AG08396 (cell line): Measurements from ENCODE around the gene POLR3H.
"Not testable (repeated sequence)": the region's sequence is repeated elsewhere in the genome, so short reads cannot be mapped to it uniquely, and the experiment has no call there.

ENCODE experiments used
- DNase-seq: peaks from one replicate; pipeline ENCODE4 v3.0.0; 2012; ENCODE audit warnings: low spot score, mixed read lengths

The POLR3H gene

DNA sequence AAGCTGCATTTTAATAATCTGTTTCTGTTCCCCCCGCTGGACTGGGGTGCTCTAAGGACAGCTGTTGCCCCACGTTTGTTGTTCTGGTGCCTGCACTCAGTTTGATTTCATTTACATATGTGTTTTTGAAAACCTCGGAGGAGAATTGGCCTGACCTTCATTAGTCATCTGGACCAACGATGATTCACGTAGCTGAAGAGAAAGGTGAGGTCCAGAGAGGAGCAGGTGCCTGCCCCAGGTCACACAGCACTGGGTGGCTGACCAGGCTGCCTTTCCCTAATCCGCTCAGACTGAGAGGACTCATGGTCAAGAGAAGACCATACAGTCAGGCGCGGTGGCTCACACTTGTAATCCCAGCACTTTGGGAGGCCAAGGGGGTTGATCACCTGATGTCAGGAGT is 20.3 kb upstream of the POLR3H start:
- no peak for DNase-seq

DNA sequence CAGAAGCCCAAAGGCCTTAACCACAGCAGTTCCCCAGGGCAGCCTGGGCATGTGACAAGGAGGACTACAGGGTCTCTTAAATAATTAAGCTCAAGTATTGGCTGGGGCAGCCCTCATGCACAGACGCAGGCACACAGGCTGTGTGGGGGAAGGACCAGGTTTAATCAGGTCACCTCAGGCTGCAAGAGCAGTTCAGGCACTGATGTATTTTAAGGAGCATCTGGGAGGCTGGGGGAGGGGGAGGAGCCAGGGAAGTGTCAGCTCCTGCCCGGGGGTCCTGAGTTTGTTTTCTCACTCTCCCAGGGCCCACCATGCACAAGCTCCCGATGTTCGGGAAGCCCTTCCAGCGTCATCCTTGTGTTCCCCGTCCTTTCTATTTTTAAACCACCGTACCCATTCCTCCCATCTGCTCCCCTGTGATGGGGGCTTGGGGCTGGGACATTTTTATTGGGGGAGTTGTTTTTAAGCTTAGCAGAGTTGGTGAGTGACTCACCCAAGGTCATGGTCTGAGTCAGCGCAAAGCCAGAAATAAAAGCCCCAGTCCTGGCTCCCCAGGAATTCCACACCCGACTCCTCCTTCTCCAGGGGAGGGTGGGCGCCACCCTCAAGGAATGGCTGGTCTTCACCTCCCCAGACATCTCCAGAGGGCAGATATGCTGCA is 18.9 kb upstream of the POLR3H start:
- DNase-seq = peak; percentile 62

DNA sequence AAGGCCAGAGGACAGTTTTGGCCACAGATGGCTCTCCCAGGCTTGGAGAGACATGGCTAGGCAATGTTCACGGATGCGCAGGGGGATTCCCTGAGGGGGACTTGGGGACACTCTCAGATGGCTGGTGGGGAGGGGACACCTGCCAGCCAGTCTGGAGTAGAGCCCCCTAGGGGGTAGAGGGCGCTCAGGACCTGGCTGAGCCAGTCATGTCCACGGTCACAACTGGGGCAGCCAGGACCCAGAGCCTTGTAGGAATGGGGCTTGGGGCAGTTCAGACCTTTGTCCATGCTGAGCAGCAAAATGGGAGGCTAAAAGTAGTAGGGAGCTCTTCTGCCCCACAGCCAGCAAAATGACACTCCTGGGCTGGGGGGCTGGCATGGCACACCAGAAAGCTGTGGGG is 18.2 kb upstream of the POLR3H start:
- DNase-seq = no peak

DNA sequence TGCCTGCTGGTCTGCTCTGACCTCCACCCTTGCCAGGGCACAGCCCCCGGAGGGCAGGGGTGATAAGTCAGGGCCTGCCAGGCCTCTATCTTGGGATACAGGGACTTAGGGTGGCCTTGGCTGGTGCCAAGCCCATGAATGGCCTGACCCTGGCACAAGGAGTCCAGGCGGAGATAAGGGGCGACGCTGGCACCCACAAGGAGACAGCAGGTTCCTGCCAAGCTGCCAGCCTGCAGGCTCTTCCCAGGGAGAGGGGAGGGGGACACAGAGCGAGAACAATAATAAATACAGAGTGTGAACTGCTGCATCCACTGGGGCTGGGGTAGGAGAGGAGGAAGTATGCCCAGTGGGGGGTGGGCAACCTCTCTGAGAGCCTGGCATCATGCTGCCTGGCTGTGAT is 17.5 kb upstream of the POLR3H start:
- DNase-seq = no peak

DNA sequence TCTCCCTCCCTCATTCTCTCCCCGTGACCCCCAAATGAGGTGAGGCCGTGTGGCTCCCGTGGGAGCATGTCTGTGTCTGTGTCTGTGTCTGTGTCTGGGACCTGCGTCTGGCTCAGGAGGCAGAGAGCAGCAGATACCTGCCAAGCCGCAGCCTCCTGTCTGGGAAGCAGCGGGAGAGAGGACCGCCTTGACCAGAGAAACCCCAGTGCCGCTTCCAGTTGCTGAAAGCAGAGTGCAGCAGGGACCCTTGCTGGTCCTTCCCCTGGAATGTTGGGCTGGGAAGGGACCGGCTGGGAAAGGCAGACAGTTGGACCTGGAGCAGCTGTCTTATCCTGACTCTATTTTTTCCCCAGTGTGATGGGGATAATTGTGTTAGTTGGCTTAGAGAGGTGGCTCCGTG is 17.1 kb upstream of the POLR3H start:
- no peak for DNase-seq

DNA sequence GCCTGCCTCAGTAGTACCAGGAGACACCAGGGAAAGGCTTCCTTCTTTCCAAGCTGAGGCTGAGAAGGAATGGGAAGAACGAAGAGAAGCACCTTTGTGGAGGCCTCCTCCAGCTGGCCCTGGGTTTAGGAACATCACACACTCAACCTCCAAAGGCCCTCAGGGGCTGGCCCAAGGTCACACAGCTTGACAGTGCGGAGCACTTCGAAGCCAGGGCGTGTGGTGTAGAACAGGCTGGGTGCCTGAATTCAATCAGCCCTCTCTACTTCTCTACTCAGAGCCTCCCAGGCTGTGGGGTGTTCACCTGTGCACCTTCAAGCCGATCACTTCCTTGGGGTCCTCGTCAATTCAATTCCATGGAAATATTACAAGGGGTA is 15.8 kb upstream of the POLR3H start:
- no peak for DNase-seq

DNA sequence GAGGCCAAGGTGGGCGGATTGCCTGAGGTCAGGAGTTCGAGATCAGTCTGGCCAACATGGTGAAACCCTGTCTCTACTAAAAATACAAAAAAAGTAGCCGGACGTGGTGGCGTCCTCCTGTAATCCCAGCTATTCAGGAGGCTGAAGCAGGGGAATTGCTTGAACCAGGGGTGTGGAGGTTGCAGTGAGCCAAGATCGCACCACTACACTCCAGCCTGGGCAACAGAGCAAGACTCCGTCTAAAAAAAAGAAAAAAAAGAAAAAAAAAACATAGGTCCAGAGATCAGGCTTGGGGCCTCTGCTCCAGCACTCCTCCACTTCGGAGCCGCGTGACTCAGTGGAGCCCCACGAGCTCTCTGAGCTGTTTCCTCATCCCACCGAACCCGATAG is 14.0 kb upstream of the POLR3H start:
- not testable (repeated sequence) for DNase-seq

DNA sequence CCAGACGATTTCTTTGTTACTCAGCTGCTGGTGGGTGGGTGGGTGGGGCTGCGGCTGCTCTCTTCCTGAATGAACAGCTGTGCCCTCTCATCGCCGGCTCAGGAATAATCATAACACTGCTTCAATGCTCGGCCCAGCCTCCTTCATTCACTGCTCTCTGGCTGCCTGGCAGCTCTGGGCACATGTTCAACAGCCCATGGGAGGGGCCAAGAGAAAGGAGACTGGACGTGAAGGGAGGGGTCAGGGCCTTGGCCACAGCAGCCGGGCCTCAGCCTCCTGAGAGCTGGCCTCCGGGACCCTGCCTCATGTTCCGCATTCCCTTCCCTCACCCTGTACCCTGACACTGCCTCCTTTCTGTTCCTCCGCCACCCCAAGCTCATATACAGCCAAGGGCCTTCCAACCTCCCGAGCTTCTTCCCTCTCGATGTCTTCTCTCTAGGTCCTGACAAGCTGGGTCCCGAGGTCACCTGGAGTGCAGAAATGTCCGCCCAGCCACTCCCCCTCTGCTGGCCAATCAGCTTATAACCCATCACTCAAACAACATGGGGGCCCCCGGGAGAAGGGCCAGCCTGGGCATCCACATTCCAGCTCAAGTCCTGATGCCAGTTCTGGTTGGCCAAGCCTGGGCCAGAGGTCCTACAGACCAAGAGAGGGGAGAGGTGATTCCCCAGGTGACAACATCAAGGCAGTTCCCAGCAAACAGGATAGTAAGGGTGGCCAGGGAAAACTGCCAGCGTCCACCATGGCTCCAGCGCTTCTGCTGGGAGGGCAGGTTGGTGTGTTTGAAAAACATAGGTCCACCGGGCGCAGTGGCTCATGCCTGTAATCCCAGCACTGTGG is 13.4 kb upstream of the POLR3H start:
- DNase-seq = peak; percentile 91

DNA sequence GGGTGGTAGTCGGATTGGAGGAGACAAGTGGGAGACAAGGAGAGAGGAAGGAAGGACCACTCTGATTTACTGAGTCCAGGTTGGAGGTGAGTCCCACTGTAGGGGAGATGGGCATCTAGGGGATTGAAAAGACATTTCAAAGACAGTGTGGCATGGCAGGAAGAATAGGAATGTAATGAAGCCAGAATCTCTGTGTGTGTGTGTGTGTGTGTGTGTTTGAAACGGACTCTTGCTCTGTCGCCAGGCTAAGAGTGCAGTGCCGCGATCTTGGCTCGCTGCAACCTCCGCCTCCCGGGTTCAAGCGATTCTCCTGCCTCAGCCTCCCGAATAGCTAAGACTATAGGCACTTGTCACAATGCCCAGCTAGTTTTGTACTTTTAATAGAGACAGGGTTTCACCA is 12.3 kb upstream of the POLR3H start:
- no peak for DNase-seq

DNA sequence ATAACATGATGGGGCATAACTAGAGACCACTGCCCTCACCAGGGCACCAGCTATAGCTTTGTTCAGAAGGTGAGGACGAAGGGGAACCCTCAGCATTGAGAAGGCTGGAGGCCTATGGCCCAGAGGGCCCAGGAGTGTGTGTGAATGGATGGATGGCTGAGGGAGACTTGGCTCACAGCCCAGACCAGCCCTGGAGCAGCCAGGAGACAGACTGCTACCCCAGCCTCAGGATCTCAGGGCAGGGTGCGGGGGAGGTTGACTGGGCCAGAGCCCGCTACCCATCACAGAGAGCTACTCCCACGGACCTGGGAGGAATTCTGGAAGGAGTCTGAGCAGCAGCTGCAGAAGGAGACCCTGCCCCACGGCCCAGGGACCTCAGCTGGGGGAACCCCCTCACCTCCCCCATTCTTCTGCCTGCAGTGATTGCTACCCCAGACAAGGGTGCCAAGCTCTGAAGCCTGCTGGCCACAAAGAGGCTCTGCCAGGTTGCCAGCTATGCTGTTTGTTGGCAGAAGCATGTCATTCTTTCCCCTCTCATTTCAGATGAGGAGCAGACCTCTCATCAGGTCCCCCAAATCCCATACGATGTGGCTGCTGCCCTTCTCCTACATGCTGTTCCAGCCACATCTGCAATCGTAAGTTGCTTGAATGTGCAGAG is 11.2 kb upstream of the POLR3H start:
- no peak for DNase-seq

DNA sequence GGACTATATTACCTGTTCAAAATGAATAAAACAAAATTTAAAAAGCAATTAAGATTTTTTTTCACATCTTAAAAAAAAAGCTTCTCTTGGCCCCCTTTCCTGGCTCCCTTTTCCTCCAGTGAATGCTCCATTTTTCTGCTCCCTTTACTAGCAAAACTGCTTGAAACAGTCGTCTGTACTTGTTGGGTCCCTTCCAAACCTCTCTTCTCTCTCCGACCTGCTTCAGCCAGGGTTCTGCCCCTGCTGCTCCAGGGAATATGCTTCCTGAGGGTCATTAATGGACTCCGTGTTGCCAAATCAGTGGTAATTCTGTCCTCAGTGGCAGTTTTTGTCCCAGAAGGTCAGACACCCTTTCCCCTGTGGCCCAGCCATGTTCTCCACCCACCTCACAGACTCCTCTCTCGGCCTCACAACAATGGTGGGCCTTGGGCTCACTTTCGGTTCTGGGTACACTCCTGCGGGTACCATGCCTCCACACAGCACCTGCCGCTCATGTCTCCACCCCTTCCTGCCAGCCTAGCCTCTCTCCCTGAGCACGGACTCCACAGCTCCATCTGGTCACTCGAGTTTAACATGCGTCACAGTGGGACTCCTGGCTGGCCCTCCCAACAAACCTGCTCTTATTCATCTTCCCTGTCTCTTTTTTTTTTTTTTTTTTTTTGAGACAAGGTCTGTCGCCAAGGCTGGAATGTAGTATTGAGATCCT is 7.8 kb upstream of the POLR3H start:
- DNase-seq = no peak

DNA sequence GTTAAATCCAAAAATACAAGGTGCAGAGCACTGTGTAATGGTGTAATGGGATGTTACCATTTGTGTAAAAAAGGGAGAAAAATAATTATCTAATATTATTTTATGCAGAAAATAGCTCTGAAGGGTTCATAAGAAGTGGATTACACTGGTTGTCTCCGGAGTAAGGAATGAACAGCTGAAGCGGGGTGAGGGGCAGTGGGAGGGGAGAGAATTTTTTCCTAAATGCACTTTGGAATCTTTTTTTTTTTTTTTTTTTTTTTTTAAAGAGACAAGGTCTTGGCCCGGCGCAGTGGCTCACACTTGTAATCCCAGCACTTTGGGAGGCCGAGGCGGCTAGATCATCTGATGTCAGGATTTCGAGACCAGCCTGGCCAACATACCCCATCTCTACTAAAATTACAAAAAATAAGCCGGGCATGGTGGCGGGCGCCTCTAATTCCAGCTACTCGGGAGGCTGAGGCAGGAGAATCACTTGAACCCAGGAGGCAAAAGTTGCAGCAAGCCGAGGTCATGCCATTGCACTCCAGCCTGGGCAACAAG is 6.8 kb upstream of the POLR3H start:
- DNase-seq = no peak

DNA sequence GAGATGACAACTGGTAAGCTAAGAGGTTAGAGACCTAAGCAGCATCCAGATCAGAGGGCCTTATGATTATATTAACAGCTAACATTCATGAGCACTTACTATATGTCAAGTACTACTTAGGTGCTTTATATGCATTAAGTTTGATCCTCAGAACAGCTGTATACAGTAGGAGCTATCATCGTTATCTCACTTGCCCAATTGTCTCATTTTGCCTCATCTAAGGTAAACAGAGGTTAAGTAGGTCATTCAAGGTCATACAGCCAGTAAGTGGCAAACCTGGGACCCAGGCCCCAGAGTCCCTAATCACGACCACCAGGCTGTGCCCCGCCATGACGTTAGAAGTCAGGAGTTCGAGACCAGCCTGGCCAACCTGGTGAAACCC is 4.6 kb upstream of the POLR3H start:
- no peak for DNase-seq

DNA sequence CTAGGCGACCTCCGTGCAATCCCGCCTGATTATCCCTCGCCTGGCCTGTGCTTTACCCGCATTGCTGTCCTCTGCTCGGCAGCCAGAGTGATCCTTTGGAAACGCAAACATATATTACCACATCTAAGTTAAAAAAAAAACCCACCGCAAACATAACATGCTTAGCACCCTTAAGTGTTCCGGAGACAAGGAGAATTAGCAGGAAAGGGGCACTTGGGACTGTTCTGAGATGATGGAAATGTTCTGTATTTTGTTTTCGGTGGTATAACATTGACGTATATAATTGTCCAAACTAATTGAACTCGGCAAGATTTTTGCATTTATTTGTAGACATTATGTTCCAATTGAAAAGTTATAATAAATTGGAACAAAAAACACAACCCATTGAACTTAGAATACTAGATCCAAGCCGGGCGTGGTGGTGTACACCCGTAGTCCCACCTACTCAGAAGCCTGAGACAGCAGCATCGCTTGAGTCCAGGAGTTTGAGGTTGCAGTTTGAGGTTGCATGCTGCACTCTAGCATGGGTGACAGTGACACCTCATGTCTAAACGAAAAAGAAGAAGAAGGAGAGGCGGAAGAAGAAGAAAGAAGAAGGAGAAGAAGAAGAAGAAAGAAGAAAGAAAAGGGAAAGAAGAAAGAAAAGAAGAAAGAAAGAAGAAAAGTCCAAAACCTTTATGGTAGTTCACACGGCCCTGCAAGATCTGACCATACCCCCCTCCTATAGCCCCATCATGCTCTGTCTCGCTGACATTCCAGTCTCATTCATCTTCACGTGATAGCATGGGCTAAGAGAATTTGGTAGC is 604 bp upstream of the POLR3H start:
- no peak for DNase-seq

DNA sequence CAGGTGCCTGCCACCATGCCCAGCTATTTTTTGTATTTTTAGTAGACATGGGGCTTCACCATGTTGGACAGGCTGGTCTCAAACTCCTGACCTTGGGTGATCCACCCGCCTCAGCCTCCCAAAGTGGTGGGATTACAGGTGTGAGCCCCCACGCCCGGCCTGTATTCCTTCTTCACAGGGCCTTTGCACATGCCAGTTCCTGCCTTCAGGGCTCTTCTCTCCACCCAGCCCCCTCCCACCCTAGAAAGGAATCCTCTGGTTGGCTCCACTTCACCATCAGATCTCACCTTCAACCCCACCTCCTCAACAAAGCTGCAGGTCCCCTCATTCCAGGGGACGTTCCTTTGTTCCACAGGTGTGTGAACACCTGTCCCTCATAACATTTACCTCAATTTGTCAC is 2.0 kb downstream of the POLR3H start:
- no peak for DNase-seq

DNA sequence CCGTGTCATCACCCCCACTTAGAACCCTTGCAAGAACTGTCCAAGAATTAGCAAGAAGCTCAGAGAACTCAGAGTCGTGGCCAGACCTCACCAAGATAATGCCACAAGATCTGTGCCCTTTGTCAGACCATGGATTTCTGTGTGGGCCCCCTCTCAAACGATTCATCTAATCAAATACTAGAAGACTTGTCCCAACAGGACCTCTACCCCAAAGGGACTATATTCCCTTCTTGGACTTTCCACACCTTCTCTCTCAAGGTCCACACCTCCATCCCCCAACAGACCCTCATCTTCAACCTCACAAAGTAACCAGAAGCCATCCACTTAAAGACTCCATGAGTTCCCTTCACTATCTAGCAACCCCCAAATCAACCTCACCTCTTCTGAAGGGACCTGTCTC is 2.8 kb downstream of the POLR3H start:
- DNase-seq = no peak

DNA sequence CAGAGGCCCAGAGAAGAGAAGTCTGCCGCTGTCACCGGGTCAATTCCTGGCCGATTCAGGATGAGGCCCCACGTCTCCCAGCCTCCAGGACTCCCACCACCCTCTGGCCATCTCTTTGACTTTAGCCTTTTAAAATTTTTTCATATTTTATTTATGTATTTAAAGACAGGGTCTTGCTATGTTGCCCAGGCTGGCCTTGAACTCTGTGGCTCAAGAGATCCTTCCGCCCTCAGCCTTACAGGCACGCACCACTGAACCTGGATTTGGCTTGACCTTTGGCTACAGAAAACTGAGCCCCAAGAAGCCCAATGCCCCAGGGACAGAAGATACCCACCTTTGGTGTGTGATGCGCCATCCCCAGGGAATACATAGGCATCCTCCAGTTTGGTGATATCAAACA is 3.9 kb downstream of the POLR3H start:
- DNase-seq = no peak

DNA sequence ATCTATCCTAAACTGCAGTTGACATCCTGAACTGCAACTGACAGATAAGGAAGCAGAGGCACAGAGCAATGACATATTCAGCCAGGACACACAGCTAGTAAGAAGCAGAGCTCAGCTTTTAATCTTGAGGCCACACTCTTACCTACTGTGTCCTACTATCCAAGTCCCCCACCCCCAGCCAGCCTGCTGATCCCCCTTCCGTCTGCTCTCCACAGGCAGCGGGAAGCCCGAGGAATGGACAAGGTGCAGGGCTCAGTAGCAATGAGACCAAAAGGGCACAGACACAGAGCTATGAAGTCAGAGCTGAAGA is 4.3 kb downstream of the POLR3H start:
- no peak for DNase-seq

DNA sequence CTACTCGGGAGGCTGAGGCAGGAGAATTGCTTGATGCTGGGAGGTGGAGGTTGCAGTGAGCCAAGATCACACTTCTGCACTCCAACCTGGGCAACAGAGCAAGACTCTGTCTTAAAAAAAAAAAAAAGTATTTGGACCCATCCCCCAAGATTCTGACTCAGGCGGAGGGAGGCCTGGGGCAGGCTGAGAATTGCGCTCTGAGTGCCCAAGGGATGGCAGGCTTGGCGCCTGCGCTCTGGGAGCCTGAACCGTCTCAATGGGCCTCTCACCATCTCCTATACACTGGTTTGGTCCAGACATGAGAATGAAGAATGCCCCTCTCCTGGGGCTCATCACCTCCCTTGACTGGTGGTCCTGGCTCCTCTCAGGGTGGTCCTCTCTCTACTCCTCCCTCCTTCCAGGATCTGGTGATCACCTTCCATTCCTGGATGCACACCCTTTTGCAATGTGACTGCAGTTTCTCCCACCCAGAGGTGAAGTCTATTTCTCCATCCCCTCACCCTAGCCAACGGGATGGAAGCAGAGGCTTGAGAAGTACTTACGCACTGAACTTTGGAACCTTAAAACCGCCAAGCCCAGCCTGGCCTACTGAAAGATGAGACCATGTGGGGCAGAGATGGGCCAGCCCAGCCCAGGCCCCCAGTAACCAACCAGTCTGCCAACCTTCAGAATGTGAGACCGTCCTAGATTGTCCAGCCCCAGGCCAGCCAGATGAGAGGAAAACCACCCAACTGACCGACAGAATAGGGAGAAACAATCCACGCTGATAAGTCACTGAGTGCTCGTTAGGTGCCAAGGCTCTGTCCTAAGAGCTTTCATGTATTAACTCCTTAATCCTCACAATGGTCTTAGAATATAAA is 4.9 kb downstream of the POLR3H start:
- no peak for DNase-seq

DNA sequence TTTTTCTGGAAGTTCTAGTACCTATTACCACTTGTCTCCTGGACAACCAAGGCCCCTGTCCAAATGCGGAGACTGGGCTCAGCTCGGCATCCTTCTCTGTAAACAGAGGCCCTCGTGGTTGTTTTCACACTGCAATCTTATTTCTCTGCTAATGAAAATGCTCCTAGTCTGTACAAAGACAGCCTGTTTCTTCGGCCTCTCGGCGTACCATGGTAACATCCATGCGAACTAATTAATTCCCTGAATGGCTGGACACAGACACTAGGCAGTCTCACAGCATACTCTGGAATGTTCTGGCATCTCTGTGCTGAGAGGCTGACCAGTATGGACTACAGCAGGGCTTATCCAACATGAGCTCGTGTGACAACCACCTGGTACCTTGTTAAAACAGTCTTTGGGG is 5.7 kb downstream of the POLR3H start:
- DNase-seq = no peak

DNA sequence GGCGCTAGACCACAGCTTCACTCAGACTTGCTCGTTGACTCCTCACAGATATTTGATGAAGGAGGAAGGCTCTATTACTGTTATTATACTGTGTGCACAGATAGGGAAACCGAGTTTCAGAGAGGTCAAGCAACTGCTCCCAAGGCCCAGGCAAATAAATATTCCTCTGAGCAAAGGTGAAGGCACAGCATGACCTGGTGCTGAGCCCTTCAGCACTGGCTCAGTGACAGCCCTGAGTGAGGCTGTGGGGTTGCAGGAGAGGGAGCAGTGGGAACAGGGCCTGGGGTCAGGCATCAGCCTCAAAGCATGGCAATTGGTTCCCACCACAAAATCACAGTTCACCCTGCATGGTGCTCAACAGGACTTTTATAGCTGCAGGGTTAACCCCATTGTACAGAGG is 7.1 kb downstream of the POLR3H start:
- DNase-seq = no peak
